Activated CD8-positive, alpha-beta memory T cell treated with anti-CD3 and anti-CD28 coated beads, Interleukin-2, amount 50 U/mL, for 4 hours (primary cell): ENCODE results near the gene ABCB9.

Source experiments
- DNase-seq: peaks from one replicate; pipeline ENCODE4 v3.0.0-alpha.2; 2020

Gene ABCB9

DNA sequence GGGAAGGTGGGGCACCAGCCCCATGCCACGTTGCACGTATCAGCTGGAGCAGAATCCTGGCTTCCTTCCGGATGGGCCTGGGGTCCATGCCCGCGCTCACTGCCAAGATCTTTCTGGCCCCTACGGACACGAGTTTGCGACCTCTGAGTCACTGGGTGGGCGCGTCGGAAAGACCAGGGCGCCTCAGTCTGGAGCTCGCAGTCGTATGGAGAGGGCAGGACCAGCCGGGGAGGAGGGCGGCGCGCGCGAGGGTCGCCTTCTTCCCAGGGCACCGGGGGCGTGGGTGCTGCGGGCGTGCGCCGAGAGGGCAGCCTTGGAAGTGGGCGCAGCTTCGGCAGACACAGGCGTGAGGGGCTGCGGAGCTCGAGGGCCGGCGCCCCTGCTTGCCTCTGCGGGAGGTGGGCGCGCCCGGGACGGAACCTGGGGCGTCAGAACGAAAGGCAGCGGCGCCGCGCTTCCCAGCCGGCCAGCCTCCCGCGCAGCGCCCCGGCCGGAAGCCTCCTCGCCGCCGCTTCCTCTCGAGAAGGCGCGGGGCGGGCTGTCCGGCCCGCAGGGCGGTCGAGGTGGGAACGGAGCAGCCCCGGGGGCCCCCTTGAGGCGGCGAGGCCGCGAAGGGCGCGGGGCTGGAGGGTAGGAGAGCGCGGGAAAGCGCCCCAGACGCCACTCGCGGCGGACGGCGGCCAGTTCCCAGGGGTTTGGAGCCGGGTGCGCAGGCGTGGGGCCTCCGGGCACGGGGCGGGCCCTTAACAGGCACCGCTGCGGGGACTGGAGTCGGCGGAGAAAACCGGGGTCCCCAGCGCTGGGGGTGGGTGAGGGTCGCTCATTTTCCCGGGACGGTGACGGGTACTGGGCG, 14.1 kb upstream of the ABCB9 start, which contains the start of gene ARL6IP4:
Gene ARL6IP4 (plus strand): TSS at position 499 of the 853 bp plus-strand sequence. CDS start 459 bp downstream, outside the sequence.
- DNase-seq = peak; percentile 64

DNA sequence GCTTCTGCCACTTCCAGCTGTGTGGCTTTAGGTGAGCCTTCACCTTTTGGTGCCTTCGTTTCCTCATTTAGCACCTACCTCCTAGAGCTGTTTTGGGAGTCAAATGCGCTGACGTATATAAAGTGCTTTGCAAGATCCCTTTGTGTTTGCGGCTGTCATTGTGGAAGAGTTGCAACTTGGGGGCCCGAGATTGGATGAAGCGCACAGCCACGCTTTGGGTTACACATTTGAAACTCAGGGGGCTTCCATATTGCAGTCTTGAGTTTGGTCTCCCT, 13.6 kb upstream of the ABCB9 start:
- DNase-seq = no peak

DNA sequence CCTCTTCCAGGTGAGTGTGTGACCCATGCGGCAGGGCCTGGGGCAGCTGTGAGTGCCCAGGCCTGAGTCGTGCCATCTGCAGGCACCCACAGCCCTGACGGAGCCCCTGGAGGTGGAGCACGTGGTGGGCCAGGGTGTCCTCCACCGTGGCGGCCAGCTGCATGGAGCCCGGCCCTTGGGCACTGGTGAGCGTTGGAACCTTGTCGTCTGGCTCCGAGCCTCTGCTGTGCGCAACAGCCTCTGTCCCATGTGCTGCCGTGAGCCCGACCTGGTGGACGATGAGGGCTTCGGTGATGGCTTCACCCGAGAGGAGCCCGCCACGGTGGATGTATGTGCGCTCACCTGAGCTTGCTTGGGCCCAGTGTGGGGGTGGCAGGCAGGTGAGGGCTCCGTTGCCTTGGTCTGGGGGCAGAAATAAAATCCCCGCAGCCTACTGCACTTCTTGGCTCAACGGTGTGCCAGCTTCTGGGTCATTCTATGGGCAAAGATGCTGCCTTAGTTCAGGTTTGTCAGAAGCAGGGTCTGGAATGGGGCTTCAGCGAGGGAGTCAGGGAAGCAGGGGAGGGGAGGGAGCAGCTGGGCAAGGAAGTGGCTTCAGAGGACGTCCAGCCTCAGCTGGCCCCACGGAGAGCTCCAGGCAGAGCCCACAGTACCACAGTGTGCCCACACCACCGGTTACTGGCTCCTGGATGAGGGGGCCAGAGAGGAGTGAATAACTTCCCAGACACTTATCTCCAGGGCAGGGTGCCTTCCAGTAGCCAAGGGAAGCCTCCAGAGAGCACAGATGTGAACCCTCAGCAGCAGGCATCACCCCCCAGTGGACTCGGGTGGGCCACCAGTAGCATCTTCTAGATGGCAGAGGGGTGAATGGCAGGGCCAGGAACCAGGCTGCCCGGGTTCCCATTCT, 13.0 kb upstream of the ABCB9 start:
- DNase-seq = peak; percentile 14

DNA sequence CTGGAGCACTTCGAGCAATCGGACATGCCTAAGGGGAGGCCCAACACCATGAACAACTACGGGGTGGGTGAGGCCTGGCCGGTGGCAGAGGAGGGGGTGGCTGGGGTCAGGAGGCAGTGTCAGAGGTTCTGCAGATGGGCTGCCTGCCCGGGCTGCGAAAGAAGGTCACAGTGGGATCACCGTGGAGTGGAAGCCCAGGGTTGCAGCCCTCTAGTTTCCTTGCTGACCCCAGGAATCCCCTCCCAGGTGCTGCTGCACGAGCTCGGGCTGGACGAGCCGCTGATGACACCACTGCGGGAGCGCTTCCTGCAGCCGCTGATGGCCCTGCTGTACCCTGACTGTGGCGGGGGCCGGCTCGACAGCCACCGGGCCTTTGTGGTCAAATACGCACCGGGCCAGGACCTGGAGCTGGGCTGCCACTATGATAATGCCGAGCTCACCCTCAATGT, 12.3 kb upstream of the ABCB9 start:
- DNase-seq = peak; percentile 15

DNA sequence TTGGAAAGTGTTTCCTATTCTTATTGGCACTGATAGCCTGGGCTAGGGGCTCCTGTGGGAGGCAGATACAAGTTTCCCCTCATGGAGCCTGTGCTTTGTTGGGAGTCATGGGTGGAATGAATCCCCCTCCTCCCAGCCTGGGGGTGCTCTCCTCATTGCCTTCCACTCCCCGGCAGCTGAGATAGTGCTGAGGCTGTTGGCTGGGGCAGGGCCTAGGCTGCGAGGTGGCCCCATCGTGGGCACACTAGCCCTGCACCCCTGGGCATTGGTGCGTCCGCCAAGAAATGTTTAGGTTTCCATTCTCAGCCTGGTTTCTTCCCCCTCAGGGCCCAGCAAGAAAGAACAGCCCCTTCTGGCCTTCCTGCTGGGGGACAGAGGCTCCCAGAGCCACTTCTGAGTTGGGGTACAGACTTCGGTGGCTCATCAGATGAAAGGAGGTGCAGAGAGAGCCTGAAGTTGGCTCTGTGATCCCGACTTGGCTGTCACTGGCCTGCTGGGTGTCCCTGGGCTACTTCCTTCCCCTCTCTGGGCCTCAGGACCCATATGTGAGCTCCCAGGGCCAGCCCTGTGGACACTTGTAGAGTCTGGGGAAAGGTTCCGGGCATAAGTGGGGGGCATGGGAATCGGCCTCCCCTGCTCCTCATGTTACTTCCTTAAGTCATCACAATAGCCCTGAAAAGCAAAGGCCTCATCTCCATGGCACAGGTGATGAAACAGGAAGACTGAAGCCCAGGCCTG, 11.6 kb upstream of the ABCB9 start:
- DNase-seq = no peak

DNA sequence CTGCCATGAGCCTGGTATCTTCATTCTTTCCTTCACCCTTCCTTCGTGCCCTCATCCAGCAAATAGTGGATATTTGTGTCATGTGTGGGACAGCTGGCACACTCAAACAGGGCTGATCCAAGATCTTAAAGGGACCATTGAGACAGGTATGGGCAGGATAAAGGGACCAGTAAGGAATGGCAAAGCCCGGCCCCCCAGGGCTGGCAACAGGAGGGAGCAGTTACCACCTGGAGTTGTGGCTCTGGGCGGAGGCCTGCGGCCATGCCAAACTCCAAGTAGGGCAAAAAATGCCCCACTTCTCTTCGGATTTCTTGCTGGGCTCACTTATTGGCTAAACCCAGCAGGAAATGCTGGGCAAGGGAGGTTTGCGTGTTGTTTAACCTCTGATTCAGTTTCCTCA, 10.9 kb upstream of the ABCB9 start:
- no peak for DNase-seq

DNA sequence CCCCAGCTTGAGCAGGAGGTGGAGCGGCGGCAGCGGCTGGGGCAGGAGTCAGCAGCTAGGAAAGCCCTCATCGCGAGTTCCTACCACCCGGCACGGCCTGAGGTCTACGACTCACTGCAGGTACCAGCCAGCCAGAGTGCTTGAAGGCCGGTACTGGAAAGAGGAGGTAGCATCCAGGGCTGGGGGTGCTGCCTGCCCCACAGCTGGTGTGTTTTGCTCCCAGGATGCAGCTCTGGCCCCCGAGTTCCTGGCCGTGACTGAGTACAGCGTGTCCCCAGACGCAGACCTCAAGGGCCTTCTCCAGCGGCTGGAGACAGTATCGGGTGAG, 10.3 kb upstream of the ABCB9 start:
- peak; percentile 16 for DNase-seq

DNA sequence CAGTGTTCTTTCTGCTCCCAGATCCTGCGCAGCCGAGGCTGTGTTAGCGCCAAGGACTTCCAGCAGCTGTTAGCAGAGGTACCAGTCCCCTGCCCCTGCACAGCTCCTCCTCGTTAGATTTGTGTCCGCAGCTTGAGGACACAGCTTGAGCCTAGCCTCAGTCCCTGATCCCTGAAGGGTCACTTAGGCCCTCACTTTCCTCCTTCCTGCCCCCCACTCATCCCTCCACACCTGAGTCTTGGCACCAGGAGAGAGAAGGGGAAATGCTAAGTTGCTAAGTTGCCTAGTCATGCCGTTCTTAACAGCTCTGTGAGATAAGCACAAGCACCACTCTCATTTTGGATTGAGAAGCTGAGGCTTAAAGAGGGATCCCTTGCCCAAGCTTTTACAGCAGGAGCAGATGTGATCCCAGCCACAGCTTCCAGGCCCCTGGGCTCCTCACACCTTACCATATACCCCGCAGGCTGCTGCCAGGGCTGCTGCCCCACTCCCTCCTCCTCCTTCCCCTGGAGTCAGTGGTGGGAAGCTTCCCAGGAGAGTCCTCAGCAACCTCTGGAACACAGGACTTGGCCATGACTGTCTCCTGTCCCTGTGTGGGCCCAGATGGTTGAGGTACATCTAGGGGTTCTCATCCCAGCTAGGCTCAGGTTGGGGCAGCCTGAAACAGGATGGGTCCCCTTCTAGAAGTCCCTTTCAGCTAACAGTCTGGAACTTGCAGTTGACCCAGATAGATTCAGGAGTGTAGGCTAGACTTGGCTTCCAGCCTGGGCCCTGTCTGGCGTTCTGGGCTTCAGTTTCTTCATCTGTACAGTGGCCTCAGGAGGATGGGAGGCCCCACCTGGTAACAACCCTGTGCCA, 9.8 kb upstream of the ABCB9 start:
- peak; percentile 14 for DNase-seq

DNA sequence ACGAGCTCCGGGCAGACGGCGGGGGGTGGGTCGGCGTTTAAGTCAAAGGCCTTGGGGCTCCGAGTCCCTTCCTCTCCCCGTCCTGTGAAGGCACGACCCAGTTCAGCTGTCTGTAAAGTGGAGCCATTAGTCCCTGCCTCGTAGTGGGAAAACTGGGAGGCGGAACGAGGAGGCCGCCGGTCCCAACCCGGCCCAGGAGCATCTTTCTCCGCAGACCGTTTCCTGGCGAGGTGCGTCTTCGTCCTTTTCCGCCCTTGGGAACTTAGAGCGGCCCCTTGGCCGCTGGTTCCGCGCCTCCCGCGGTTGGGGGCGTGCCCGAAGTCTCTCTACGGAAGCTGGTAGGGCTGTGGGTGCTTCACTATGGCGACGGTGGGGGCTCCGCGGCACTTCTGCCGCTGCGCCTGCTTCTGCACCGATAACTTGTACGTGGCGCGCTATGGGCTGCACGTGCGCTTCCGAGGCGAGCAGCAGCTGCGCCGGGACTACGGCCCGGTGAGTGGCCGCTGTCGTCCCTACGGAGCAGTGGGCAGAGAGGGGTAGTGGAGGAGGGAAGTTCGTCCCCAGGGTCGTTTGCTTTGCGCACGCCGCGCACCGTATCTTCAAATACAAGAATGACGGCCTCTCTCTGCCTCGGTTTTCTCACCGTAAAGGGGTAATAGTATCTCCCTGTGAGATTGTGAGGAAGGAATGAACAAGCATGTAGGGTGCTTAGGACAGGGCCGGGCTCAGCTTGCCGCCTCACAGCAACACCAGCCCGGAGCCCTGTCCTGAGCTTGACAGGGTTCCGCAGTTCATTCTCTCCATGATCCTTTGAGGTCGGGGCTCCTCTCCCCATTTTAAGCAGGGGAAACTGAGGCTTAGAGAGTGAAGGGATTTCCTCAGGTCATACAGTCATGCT, 8.9 kb upstream of the ABCB9 start, which contains the start of gene OGFOD2:
Gene OGFOD2 (plus strand): TSS at position 353 of the 898 bp plus-strand sequence. CDS start 8 bp downstream, at position 361.
- peak; percentile 91 for DNase-seq

DNA sequence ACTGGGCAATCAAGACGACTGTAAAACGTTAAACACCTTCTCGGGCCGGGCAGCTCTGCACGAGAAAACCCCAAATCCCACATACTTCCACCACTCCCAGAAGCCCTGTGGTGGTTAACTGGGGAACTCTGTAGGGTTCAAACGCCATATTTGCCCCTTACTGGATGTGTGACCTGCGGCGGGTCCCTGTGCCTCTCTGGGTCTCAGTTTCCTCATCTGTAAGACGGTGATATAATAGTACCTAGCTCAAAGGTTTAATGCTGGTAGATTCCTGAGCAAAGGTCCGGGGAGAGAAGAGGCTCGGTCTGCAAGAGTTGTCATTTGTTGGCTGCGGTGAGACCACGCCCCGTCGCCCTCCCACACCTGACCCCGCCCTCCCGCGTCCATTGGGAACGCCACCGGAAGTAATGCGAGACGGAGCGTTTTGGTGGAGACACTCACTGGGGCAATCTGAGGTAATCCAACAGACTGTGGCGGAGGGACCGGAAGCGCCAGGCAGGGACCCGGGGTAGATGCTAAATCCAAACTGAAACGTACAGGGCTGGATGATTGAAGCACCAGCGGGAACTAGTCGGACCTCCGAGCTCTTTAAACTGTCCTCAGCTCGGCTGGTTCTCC, 8.1 kb upstream of the ABCB9 start:
- peak; percentile 99 for DNase-seq

DNA sequence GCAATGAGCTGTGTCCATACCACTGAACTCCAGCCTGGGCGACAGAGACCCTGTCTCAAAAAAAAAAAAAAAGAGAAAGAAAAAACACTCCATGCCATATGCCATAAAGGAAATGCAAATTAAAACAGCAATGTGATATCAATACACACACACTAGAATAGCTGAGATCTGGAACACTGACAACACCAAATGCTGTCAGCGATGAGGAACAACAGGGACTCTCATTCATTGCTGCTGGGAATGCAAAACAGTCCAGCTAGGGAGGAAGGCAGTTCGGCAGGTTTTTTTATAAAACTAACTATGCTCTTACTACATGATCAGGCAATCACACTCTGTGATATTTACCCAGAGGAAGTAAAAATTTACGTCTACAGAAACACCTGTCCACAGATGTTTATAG, 3.4 kb upstream of the ABCB9 start:
- DNase-seq = no peak

DNA sequence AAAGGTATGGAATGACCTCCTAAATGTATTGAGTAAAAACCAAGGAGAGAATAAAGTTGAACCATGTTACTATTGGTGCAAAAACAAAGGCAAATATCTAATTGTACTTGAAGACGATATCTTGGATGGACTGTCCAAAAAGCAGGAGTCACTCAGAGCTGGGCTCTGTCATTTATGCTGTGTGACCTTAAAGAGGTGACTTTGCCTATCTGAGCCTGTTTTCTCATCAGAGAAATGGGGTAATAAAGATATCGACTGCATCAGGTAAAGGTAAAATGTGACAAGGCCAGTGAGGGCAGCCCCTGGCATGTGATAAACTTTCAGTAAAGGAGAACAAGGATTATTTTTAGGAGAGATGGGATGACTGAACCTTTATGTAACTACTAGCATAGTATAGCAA, 1.8 kb upstream of the ABCB9 start:
- no peak for DNase-seq

DNA sequence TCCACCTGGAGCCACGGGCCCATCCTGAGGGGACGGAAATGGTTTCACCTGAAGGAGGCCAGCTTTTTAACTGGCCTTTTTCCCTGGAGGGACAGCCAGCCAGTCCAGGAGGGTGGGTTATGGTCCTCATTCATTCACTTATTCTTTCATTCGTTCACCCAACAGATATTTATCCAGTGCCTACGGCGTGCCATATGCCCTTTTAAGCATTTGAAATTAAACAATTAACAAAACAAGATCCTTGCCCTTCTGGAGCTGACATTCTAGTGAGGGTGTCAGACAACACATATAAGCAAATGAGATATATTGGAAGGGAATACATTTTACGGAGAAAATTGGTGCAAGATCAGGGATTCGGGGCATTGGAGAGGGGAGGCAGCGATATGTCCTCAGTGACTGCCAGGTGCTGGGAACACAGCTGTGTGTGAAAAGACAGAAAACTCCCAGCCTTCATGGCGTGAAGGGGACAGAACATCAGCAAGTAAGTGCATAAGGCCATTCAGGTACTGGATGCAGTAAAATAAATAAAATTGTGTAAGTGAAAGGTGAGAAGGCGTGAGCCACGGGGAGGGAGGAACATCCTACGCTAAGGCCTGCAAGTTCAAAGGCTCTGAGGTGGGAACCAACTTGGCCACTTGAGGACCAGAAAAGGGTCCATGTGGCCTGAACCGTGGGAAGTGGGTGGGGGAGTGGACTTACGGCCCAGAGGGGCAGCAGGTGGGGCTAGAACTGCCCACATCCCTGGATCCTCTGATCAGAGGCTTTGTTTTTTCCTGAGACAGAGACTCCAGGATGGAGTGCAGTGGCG, 684 bp upstream of the ABCB9 start:
- DNase-seq = peak; percentile 14

DNA sequence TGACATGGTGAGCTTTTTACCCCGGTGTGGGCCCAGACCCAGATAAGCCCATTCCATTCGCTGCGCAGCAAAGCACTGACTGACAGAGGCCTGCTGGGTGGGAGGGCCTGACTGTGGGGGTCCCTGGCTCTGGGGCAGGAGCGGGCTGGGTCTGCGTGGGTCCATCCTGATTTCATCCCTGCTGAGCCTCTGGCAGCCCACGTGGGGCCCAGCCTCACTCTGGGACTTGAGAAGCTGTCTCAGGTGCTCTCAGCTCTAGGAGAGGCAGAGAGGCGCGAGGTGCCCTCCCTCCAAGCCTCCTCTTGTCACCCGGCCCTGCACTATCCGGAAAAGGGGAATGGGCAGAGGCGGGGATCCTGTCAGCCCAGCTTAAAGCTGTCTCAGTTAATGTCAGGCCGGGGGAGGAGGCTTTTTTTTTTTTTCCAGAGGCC, 927 bp downstream of the ABCB9 start:
- no peak for DNase-seq

DNA sequence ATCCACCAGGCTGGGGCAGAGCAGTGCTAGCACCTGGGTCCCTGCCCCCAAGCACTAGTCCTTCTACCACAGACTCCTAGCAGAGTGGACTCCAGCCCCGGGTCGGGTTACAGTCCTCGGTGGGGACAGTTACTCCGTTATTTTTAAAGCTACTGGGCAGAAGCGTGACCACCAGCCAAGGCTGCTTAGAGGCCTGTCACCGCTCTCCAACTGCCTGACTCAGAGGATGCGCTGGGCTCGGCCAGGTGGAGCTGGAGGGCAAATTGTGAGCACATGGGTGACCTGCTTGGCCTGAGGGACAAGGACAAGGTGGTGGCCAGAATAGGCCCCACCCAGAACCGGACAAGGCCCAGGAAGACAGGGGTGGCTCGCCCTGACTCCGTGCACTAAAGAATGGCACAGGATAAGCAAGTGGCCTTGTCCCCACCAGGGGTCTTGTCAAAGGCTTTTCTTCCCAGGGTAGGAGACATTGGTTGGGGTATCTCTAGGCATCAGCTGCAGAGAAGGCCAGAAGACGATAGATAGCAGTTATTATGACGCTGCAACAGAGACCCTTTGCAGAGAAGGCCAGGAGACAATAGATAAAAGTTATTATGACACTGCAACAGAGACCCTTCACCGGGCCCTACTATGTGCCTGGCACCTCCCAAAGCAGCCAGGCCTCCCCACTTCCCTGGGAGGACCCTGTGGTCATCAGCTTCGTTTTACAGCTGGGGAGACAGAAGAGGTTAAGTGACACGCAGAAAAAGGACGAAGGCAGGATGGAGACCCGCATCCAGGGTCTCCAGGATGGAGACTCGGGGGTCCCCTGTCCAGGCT, 1.6 kb downstream of the ABCB9 start:
- no peak for DNase-seq

DNA sequence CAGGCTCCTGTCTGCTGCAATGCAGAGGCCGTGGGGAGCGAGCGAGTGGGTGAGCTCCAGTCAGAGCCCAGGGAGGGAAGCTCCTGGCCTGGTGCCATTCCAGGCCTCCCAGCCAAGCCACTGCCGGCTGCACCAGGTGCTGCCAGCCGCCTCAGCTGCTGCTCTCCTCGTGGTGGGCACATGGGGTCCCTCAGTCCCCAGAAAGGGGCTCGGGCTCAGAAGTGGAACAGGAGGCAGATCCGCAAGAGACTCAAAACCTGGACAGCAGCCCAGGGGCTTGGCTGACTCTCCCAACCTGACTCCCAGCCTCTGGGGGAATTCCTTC, 2.4 kb downstream of the ABCB9 start:
- DNase-seq = no peak

DNA sequence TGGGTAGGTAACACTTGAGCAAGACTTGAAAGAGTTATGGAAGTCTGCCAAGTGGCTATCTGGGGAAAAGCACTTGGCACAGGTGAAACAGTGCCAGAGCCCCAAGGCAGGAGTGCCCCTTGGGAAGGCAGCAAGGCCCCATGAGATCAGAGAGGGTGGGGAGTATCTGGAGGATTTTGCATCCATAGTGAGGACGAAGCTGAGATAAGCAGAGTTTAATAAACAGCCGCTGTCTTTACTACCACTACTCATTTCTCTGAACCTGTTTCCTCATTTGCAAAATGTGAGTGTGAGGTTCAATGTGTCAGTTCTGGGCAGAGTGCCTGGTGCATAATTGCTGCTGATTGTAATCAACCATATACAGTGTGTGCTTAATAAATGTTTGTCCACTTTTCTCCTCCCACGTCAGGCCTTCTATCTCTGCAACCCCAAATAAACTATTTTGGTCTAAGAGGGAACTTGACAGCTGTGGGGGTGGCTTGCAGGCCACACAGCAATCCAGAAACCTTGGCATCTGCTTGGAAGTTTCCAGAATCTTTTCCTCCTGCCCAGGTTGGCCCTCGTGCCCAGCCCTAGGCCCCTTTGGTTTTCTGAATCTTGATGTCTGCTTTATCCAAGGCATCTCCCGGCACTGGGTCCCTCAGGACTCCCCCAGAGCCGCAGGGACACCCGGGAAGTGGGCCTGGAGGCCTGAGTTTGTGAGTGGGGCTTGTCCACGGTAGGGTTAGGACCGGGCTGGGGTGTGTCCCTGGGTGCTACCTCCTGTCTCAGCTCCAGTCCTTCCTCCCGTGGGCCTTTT, 4.5 kb downstream of the ABCB9 start:
- DNase-seq = no peak

DNA sequence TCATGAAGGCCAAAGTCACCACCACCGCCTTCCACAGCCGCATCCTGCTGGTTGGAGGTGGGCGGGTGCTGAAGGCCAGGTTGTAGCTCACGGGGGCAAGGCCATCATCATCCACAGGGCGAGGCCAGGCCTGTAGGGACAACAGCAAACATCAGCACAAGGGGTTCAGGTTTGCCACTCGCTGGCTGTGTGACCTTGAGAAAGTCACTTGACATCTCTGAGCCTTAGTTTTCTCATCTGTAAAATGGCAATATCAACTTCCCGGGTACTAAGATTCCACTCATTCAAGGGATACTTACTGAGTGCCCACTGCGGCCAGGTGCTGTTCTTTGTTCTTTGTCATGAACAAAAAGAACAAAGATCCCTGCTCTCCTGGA, 6.1 kb downstream of the ABCB9 start:
- DNase-seq = no peak
